Osteoblast (primary cell): Measurements from ENCODE around the gene TRIM72. TPM values are rescaled to one million over a fixed set of nuclear protein-coding genes. Genes with fewer than 3 reads are reported as not detected.
"Not testable (repeated sequence)": the region's sequence is repeated elsewhere in the genome, so short reads cannot be mapped to it uniquely, and the experiment has no call there.

Source experiments
- DNase-seq: peaks from one replicate; pipeline ENCODE4 v3.0.0; 2011; ENCODE audit warnings: low spot score, mixed read lengths; ENCODE audit not compliant: insufficient read length; ENCODE audit errors: missing footprints
- H2AFZ ChIP-seq: 2 replicates; pipeline ENCODE4 v1.6.0; 2011; ENCODE audit warnings: mild to moderate bottlenecking, low read length
- H3K27ac ChIP-seq: 2 replicates; pipeline ENCODE4 v1.5.1; 2011; ENCODE audit warnings: mild to moderate bottlenecking, low read depth, low read length, moderate library complexity
- H3K27me3 ChIP-seq: 2 replicates; pipeline ENCODE4 v1.6.0; 2012; ENCODE audit warnings: mild to moderate bottlenecking, control low read depth, inconsistent platforms, low read length, moderate library complexity; ENCODE audit not compliant: insufficient read depth
- H3K36me3 ChIP-seq: 2 replicates; pipeline ENCODE4 v1.5.1; 2011; ENCODE audit warnings: mild to moderate bottlenecking, low read length, control low read depth, moderate library complexity; ENCODE audit not compliant: insufficient read depth
- H3K4me1 ChIP-seq: 2 replicates; pipeline ENCODE4 v1.5.1; 2011; ENCODE audit warnings: mild to moderate bottlenecking, low read length, control low read depth, moderate library complexity; ENCODE audit not compliant: insufficient read depth
- H3K4me2 ChIP-seq: 2 replicates; pipeline ENCODE4 v1.6.0; 2011; ENCODE audit warnings: mild to moderate bottlenecking, low read length; ENCODE audit not compliant: insufficient read depth
- H3K4me3 ChIP-seq: fragments of 200-600 bp; sonication (generic); 3 replicates; pipeline ENCODE4 v1.5.1; 2012; ENCODE audit warnings: mild to moderate bottlenecking, low read length, inconsistent platforms; ENCODE audit not compliant: insufficient read depth
- H3K79me2 ChIP-seq: 2 replicates; pipeline ENCODE4 v1.6.0; 2012; ENCODE audit warnings: mild to moderate bottlenecking, low read length, control low read depth, inconsistent platforms; ENCODE audit not compliant: insufficient read depth
- H3K9me3 ChIP-seq: 2 replicates; pipeline ENCODE4 v1.5.1; 2011; ENCODE audit warnings: low read depth, low read length, control low read depth
- H4K20me1 ChIP-seq: 2 replicates; pipeline ENCODE4 v1.6.0; 2012; ENCODE audit warnings: mild to moderate bottlenecking, low read length, control low read depth; ENCODE audit not compliant: insufficient read depth
- total RNA-seq: library from RNA; depleted of rRNA; stranded (reverse); fragments of >200 nt; gene quantifications from 2 replicates; pipeline ENCODE4 v1.2.3, GENCODE V29; 2012
- TF ChIP-seq, protein P1 (sequence below): IDR thresholded peaks from 2 replicates; pipeline ENCODE4 v1.5.1; 2011; ENCODE audit warnings: mild to moderate bottlenecking, low read depth, low read length, moderate library complexity; ENCODE audit errors: extremely low read depth

The TRIM72 gene
- total RNA-seq, 1 donor = not detected

GRCh38 chr16:31191697-31192428 is 22.1 kb upstream of the TRIM72 start:
- H2AFZ ChIP-seq = no peak overlapping the region
- no peak overlapping the region for H3K4me3 ChIP-seq
- no peak overlapping the region for H3K27ac ChIP-seq
- peaks cover 64% of the 10 kb centered on the region for H4K20me1 ChIP-seq
- no peak overlapping the region for H3K4me2 ChIP-seq
- H3K36me3 ChIP-seq = peaks cover 98% of the 10 kb centered on the region
- TF ChIP-seq, protein P1, sequence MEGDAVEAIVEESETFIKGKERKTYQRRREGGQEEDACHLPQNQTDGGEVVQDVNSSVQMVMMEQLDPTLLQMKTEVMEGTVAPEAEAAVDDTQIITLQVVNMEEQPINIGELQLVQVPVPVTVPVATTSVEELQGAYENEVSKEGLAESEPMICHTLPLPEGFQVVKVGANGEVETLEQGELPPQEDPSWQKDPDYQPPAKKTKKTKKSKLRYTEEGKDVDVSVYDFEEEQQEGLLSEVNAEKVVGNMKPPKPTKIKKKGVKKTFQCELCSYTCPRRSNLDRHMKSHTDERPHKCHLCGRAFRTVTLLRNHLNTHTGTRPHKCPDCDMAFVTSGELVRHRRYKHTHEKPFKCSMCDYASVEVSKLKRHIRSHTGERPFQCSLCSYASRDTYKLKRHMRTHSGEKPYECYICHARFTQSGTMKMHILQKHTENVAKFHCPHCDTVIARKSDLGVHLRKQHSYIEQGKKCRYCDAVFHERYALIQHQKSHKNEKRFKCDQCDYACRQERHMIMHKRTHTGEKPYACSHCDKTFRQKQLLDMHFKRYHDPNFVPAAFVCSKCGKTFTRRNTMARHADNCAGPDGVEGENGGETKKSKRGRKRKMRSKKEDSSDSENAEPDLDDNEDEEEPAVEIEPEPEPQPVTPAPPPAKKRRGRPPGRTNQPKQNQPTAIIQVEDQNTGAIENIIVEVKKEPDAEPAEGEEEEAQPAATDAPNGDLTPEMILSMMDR = no peak
- H3K4me1 ChIP-seq = no peaks in the 10 kb centered on the region
- no peaks in the 10 kb centered on the region for H3K9me3 ChIP-seq
- no peak for DNase-seq
- peaks cover 54% of the 10 kb centered on the region for H3K79me2 ChIP-seq
- H3K27me3 ChIP-seq = no peaks in the 10 kb centered on the region

GRCh38 chr16:31192856-31193642 is 20.9 kb upstream of the TRIM72 start:
- Histone ChIP-seq H4K20me1 (peaks cover 55% of the 10 kb centered on the region), H3K36me3 (peaks cover 95% of the 10 kb centered on the region), H3K9me3 (no peaks in the 10 kb centered on the region), H3K4me3 (no peak overlapping the region), H3K27me3 (no peaks in the 10 kb centered on the region), H3K4me1 (no peaks in the 10 kb centered on the region), H3K79me2 (peaks cover 43% of the 10 kb centered on the region), H2AFZ (no peak overlapping the region), H3K27ac (no peak overlapping the region), H3K4me2 (no peak overlapping the region)
- TF ChIP-seq, protein P1 = no peak
- DNase-seq = no peak

DNA sequence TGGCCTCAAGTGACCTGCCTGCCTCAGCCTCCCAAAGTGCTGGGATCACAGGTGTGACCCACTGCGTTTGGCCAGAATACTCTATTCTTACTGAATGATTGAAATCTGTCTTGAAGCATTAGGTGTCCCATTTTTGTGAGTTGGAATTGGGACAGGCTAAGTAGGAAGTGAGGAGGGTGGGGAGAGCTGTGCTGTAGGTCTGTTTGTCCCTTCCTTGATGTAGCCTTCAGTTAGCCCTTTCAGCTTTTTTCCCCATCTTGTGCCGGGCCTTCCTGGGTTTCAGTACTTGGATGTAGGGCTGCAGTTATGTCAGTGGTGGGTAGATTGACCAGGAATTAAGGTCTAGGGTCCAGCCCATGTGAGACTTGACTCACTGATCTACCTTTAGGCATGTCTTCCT is 20.0 kb upstream of the TRIM72 start:
- H3K4me2 ChIP-seq = no peak overlapping the region
- H4K20me1 ChIP-seq = peaks cover 48% of the 10 kb centered on the region
- no peak overlapping the region for H3K27ac ChIP-seq
- TF ChIP-seq, protein P1 = no peak
- H3K4me1 ChIP-seq = no peaks in the 10 kb centered on the region
- H3K36me3 ChIP-seq = peaks cover 89% of the 10 kb centered on the region
- H3K9me3 ChIP-seq = no peaks in the 10 kb centered on the region
- no peak overlapping the region for H3K4me3 ChIP-seq
- no peak for DNase-seq
- H3K79me2 ChIP-seq = peaks cover 34% of the 10 kb centered on the region
- H3K27me3 ChIP-seq = no peaks in the 10 kb centered on the region
- no peak overlapping the region for H2AFZ ChIP-seq

- Histone ChIP-seq H3K36me3 (peaks cover 84% of the 10 kb centered on the region), H4K20me1 (peaks cover 38% of the 10 kb centered on the region), H3K79me2 (peaks cover 24% of the 10 kb centered on the region), H3K9me3 (no peaks in the 10 kb centered on the region), H2AFZ (no peak overlapping the region), H3K27me3 (no peaks in the 10 kb centered on the region), H3K4me3 (no peak overlapping the region), H3K4me1 (no peaks in the 10 kb centered on the region), H3K27ac (no peak overlapping the region), H3K4me2 (no peak overlapping the region)
- TF ChIP-seq, protein P1 = no peak
- no peak for DNase-seq
Observed at GRCh38 chr16:31194898-31195297, 19.0 kb upstream of the TRIM72 start.

GRCh38 chr16:31195861-31196260 is 18.1 kb upstream of the TRIM72 start:
- not testable (repeated sequence) for H3K27me3 ChIP-seq, H3K27ac ChIP-seq, H3K4me2 ChIP-seq, H3K4me3 ChIP-seq, H3K9me3 ChIP-seq, H3K4me1 ChIP-seq, H2AFZ ChIP-seq, DNase-seq
- Histone ChIP-seq H4K20me1 (peaks cover 32% of the 10 kb centered on the region), H3K36me3 (peaks cover 77% of the 10 kb centered on the region), H3K79me2 (peaks cover 15% of the 10 kb centered on the region)
